NCI-H82 (cell line): ENCODE measurements around the gene BACH2.

ENCODE experiments used
- DNase-seq: peaks from one replicate; lab custom pipeline; 2025; lab: John Stamatoyannopoulos, UW

The BACH2 gene

DNA sequence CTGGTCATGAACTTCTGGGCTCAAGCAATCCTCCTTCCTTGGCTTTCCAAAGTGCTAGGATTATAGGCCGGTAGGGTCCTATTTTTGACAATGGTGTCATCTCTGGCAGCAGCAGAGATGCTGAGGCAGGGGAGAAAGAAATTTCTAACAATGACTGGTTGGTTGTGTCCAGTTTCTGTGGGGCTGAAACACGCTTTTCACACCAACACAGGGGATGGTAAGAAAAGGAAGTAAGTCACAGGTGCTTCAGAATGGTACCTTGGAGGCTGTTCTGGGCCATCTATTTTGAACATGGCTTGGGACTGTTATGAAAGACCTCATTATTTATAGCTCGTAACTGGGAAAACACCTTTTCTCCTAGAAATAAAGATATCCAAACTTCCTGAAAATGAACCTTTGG, 329.7 kb downstream of the BACH2 start:
- no peak for DNase-seq

DNA sequence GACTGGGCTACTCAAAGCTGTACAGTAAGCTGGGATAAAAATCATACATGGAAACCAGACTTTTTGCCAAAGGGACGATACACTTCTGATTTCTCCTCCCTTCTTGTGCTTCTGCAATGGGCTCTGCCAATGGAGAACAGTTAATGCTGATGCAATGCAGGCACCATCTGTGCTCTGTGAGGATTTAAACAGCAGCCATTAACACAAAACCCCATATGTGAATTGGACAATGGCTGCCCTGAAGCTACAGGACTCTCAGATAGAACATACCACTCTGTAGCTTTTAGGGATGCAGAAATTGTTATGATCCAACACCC, 330.5 kb downstream of the BACH2 start:
- DNase-seq, result peak; percentile 87

DNA sequence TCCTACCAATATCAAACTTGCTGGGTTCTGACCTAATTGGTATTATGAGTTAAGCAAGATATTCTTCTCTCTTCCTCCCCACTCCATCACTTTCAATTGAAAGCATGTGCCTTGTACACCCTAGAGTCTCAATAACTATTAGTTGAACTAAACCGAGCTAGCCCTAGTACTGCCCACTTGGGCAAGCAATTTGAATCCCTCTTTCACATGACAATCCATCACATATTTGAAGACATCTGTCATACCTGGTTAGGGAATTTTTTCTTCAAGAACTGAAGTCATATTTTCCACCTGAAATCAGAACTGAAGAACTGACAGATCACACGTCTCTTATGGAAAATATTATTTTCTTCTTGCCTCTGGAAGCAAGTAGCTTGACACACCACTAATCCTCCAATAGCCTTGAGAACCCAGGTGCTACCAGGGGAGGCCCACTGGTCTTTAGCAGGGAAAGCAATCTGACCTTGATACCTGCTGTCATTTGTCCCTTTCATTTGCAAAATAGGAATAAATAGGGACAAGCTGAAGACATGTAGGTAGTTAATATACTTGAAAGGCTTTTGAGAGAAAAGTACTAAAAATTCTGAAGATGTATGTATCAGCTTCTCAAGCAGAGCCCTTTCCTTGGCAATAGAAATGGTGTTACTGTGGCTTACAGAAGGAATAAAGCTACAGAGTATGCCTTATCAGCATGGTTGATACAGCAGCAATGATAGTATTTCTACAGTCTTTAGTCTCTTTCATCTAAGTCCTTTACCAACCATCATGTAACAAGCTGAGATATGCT, 331.0 kb downstream of the BACH2 start:
- DNase-seq, result peak; percentile 25

DNA sequence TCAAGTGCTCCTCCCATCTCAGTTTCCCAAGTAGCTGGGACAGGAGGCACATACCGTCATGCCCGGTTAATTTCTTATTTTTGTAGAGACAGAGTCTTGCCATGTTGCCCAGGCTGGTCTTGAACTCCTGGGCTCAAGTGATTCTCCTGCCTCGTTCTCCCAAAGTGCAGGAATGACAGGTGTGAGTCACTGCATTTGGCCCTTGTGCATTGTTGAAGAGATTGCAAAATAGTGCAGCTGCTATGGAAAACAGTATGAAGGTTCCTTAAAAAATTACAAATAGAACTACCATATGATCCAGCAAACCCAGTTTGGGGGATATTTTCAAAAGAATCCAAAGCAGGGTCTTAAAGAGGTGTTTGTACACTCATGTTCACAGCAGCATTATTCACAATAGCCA, 333.3 kb downstream of the BACH2 start:
- no peak for DNase-seq

DNA sequence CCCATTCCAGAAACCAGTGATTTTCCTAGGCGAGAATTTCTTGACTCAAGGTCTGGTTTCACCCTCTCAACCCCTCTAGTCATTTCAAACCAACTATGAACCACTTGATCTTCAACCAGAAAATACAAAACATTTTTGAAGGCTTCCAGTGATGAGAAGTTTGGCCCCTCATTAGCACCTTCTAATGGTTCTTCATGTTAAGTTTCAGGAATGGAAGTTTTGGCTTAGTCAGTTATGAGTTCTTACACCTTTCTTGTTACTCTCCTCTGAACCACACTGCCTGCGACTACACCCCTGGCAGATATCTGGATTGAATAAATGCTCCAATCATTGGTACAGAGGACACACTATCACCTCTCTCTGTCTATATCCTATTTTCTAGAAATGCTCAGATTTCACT, 335.2 kb downstream of the BACH2 start:
- no peak for DNase-seq

DNA sequence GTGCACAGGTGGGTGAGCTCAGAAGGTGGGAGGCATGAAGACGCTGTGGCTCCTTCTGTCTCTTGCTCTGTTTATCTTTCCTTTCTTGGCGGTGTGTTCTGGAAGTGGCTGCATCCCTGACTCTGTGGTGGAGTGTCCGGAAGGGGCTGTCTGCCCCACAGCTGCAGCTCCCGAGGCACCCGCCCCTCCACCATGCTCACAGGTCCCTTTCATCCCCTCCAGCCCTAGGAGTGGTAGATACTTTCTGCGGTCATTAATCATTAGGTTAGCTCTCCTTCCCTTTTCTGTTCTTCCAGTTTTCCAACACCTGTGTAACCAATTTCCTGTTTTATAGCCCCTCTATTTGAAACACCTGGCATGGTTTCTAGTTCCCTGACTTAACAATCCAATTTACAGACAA, 336.8 kb downstream of the BACH2 start:
- DNase-seq, result no peak

DNA sequence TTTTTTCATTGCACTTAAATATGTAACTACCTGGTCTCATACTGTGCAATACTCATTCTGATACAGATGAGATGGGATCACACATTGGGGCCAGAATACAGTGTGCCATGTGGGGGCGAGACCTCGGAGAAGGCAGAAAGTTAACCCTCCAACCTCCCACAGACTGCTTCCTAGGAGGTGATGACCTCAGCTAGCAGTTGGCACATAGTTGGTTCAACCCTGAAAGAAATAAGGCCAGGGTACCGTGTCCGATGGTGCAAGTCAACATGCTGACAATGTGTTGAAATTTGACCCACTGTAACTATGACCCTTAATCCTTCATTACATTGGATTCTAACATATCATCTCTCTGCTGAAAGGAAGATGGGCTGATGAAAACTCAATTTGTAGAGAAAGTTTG, 340.5 kb downstream of the BACH2 start:
- no peak for DNase-seq

DNA sequence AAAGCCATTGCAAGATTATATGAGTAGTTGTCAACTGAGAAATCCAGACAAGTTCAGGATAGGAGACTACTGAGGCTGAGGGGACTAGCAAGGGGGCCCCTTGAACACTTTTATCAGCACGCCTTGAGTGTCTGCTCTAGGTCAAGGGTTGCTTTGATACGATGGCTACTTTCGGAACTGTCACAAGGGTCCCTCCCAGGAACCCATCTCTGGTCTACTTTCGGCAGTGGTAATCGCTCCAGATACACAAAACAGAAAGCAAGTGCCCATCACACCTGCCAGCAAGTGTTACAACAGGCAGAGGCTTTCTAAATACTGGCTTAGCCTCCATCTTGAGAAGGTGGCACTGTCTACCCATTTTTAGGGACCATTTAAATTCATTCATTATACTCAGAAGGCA, 341.3 kb downstream of the BACH2 start:
- DNase-seq, result no peak

DNA sequence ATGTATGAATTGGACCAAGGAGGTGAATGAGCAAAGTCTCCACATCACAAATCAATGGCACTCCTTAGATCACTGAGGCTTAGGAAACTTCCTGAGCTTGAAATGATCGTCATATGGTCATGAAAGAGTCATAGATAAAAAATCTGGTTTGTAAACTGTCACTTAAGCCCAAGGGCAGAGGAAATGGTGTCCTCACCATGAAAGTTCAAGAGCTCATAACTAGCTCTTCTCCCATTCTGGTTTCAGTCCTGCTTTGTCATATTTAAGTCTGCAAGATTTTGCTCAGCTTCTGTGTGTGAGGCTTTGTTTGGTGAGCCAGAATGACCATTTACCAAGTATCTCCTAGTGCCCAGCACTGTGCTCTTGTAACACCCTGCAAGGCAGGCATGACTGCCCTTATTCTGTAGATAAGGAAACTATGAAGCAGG, 341.9 kb downstream of the BACH2 start:
- DNase-seq, result no peak

DNA sequence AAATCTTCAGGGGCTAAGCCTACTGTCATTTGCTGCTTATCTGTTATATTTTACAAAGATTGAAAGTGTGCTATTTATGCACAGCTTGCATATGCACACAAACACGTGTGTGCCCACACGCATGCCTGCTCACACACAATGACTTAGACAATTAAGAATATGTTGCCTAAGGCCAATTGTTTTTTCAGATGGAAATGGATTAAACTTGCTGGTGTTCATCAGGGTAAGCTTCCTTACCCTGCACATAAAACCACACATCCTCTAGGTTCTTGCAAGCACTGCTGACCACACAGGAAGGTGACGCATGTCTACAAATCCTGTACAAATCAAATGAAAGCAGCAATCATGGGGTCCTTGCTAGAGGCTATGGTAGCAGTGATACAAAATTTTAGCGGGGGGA, 344.0 kb downstream of the BACH2 start:
- no peak for DNase-seq

DNA sequence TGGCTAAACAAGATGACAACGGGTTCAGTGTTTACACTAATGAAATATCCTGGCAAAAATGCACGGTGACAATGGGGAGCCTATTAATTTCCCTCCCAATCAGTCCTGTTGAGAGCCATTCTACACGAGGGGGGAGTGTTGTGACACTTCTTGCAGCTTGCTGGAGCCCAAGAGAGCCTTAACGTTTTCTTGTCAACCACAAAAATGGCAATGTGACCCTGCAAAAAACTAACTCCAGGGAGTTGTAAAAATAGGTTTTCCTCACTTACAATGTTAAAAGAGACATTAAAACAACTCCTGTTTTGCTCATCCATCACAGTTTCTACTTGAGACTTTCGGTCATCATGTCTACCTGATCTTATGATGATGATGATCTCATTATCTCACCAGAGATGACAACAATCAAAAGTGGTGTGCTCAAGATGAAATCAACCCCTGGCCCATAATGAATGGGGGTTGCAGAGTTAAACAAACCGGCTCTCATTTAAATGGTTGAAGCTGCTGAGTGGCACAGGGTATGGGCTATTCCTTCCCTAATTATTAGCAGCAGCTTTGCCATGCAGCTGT, 344.5 kb downstream of the BACH2 start:
- DNase-seq, result no peak

DNA sequence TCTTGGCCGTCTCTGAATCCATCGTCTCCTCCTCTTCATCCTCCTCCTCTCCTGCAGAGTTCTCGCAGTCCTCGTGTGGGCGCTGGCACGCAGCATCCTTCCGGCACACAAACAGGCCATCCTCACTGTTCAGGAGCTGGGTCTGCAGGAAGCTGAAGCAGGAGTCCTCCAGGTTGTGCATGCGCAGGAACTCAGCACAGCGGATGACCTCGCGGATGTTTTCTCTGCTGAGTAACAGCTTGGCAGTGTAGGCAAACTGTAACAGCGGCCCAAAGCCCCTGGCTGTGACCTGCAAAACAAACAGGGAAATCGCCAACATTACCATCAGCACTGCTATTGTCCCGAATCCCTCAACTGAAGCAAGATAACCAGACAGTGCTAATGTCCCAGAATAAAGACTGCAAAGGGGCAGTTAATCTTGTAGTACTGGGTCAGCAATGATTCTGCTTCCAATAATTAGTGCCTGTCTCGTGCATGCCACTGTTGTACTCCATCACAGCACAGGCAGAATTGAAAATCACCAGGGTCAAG, 345.0 kb downstream of the BACH2 start:
- no peak for DNase-seq

DNA sequence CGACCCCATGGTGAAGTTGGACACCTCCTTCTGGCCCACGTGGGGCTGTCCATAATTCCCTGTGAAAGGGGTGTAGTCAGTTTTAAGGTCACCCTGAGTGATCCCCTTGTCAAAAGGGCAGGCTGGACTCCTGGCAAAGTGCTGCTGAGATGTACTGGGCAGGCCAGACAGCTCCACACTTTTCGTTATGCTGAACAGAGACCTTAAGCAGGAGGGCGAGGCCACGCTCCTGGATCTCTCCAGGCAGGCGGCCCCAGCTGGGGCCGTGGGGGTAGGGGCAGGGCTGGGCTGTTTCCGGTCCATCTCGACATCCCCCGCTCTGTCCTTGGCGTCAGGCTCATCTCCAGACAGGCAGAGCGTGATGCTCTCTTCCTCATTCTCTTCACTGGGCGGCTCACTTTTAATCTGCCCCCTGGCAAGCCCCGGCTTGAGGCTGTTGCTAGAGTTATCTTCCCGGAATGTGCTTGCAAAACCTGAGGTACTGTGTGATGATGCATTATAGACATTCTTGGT, 345.7 kb downstream of the BACH2 start:
- DNase-seq, result no peak

DNA sequence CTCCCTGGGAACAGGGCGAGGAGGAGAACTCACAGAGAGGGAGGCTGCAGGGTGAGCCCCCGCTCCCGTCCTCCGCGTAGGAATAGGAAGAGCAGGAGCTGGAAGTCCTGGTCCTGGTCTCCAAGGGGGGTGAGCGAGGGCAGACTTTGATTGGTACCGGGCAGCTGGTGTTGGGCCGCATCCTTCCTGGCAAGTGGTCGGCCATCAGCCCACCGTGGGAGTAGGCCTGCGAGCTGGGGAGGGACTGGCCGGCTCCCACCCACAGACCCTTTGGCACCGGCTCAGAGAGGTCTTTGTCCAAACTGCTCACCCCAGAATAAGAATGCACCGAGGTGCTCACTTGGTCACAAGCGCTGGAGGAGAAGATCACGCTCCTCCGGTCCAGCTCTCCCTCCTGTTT, 346.2 kb downstream of the BACH2 start:
- no peak for DNase-seq

DNA sequence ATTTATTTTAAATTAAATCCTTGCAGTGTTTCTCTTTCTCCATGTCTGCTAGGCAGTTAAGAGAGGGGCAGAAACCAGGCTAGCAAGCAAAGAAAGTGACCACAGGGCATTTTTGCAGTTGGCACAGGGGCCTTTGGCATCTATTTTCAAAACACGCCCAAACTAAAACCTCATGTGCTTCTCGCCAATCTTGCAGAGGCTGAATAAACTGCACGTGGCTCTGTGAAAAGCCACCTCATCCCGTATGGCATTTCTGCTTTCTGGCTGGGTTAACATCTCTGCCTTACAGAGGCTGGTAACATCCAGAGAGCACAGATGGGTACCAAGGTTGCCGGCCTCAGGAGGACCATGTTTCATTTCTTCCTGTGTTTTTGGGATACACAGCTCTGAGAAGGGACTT, 347.8 kb downstream of the BACH2 start:
- DNase-seq, result no peak

DNA sequence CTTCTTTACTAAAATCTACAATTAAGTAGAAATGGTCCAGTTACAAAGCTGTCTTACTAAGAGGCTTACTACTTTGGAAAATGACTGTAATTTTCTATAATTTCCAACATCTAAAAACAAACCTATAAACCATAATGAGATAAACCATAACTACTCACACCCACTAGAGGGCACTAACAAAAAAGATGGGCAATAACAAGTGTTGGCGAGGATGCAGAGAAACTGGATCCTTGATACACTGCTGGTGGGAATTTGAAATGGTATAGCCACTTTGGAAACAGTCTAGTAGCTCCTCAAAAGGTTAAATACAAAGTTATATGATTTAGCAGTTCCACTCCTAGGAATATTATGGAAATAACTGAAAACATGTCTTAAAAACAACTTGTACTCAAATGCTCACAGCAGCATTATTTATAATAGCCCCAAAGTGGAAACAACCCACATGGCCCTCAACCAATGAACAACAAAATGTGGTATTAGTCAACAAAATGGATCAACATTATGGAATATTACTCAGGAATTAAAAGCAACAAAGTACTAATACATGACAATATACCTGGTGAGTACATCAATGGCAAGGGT, 351.7 kb downstream of the BACH2 start:
- peak; percentile 43 for DNase-seq

DNA sequence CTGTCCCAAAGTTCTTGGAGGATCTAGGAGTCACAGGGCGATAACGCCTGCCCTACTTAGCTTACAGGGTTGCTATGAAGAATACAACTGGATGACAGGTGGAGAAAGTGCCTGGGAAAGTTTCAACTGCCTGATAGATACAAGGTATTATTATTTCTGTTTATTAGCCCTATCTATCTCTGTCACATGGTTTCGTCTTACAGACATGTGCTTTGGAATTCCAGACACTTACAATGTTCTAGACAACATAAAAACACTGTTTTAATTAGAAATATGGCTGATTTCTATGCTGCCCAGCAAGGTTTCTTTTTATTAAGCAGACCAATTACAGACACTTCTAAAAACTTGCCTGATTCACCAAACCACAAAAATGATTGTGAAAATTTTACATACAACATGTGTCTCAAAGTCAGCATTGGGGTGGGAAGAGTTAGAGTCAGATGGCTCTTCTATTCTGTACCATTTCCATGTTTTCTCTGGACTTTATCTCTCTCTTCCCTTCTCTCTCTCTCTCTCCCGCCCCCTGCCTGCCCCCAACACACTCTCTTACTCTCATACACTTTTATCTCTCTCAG, 352.4 kb downstream of the BACH2 start:
- no peak for DNase-seq

DNA sequence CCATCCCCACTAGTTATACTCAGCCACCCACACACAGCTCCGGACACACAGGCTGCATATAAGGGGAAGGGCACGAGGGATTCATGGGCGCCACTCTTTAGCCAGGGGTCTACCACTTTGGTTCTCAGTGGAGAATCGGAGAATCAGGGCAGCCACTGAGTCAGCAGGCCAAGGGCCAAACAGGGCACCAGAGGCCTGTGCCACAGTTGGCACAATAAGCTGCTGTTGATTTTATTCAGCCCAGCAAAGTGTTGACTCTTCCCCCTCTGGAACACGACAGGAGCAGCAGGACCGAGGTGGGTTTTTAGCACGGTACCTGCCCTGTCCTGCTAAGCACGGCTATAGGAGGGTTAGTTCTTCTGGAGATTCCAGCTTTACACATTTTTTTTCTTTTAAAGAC, 354.0 kb downstream of the BACH2 start:
- no peak for DNase-seq

DNA sequence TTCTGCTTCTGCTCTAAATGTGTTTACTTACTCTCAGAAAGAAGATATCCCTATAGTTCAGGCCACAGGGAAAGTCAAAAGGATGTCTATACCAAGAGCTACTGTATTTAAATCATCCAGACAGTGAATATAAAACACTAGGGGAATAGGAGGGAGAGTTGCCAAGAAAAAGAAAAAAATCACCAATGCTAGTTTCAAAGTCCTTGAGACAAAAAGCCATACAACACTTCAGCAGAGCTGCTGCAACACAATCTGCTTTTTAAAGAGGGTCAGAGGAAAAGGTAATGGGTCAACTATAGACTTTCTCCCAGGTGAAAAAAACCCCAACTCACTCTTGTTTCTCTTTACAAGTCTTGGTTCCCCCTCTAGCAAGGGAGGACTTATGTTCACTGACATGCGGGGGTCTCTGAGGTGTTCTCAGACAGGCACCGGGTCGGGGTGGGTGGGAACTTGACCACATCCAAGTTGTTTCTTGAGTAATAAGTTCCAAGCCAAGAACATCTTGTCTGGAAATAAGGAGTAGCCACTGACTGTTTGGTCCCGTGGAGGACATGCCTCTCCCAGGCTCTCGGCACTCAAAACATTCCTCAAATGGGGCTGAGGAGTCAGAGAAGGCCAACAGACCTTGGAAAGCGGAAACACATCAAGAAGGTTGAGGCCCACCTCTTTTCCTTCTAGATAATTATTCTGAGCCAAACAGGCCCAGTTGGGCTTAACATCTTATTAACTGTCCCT, 354.7 kb downstream of the BACH2 start:
- no peak for DNase-seq

DNA sequence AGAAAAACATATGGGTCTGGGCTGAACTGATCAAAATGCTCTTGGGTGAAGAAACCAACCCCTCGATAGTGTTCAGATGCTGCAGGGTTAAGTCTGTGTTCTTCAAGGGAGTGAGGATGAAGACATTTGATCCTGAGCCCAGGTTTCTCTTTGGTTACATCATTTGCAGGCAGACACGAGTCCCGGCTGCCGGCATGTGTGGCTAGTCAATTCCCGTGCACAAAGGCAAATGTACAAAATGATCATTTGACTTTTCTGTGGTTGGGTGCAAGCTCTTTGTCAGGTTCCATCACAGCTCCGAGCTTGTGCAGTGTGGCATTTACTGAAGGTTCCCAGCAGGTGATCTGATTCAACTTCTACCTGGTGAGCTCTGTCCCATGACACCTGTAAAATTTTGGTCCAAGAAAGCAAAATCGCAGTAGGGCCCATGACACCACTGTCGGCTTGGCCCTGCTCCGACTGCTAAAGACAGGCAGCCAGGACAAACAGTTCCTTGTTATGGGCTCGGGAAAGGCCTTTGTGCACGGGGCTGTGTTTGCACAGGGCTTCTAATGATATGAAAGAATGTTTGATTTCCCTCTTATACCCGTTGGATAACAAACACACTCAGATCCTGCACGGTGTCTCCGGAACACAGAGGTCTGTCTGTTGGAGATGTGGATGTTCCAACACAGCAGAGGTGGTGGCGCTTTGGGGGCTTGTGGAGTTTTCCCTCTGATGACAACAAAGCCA, 355.4 kb downstream of the BACH2 start:
- DNase-seq, result no peak

DNA sequence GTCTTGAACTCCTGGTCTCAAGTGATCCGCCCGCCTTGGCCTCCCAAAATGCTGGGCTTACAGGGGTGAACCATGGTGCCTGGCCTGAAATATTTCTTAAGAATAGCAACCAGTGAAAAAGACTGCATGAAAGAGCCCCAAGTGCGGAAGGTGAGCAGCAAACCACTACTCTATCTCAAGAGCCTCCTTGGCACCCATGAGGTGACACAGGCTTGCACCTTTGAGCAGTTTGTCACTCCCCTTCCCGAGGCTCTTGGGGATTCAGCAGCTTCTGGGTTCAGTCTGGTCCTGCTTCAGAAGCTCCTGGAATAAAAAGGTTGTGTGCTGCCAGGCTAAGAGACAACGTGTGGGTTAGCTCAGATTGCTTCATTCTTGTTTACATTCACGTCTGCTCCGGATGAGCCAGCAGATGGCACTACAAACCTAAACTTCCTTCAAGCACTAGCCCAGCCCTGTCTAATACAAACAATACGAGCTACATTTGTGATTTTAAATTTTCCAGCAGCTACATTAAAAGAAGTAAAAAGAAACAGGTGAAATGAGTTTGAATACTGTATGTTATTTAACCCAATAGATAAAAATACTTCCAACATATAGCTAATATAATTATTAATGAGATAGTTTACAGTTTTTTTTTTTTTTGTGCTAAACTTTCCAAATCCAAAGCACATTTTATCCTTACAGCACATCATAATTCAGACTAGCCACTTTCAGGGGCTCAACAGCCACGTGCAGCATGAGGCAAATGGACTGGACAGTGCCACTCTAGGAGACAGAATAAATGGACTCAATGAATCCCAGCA, 356.2 kb downstream of the BACH2 start:
- peak; percentile 79 for DNase-seq
